Neural crest cell (in vitro differentiated cells): ENCODE measurements around the gene MTMR10. TPM values are rescaled to one million over a fixed set of nuclear protein-coding genes. Genes with fewer than 3 reads are reported as not detected.

Experiments
- DNase-seq: peaks from one replicate; pipeline ENCODE4 v3.0.0; 2021; ENCODE audit warnings: low read depth, mixed read lengths, low spot score
- H3K27ac Mint-ChIP-seq: one replicate; pipeline ENCODE4 v1.8.0; 2021; ENCODE audit warnings: mild to moderate bottlenecking, mixed read lengths; ENCODE audit not compliant: unreplicated experiment
- H3K27me3 Mint-ChIP-seq: 2 replicates; pipeline ENCODE4 v1.8.0; 2021; ENCODE audit warnings: low read depth, mild to moderate bottlenecking, mixed read lengths
- H3K36me3 Mint-ChIP-seq: 2 replicates; pipeline ENCODE4 v1.8.0; 2021; ENCODE audit warnings: low read depth, mild to moderate bottlenecking, mixed read lengths
- H3K4me1 Mint-ChIP-seq: 2 replicates; pipeline ENCODE4 v1.8.0; 2021; ENCODE audit warnings: mixed read lengths
- H3K4me3 Mint-ChIP-seq: one replicate; pipeline ENCODE4 v1.8.0; 2021; ENCODE audit warnings: mild to moderate bottlenecking, mixed read lengths
- H3K9me3 Mint-ChIP-seq: 2 replicates; pipeline ENCODE4 v1.8.0; 2021; ENCODE audit warnings: mixed read lengths
- total RNA-seq: library from RNA; stranded (reverse); gene quantifications from 2 replicates; pipeline ENCODE4 v1.2.1, GENCODE V29; 2021
- TF ChIP-seq, protein P1 (sequence below): fragments of 200-600 bp; sonication (generic); conservative IDR thresholded peaks from 2 replicates; pipeline ENCODE4 v1.5.0; 2021; ENCODE audit warnings: antibody characterized with exemption, mild to moderate bottlenecking

Gene MTMR10
- total RNA-seq, 1 donor from 2014 or later: 18.6 TPM

DNA sequence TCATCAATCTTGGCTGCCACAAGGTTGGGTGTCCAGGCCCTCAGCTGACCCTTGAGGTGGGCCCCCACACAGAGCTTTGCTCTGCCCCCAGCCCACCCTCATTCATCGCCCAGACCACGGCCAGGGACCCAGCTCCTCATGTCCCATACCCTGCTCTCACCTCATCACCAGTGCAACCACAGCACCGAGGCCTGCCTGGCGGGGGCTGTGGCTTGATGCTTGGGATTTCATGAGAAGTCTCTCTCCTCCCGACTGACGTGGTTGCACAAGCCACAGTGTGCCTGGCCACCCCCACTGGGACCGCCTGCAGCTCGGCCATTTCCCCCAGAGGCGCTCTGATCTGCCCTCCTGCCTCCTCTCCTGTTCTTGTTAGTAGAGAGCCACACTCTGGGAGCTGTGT is 45.4 kb upstream of the MTMR10 start:
- no peaks in the 10 kb centered on the region for H3K27me3 Mint-ChIP-seq
- no peaks in the 10 kb centered on the region for H3K9me3 Mint-ChIP-seq
- TF ChIP-seq, protein P1, sequence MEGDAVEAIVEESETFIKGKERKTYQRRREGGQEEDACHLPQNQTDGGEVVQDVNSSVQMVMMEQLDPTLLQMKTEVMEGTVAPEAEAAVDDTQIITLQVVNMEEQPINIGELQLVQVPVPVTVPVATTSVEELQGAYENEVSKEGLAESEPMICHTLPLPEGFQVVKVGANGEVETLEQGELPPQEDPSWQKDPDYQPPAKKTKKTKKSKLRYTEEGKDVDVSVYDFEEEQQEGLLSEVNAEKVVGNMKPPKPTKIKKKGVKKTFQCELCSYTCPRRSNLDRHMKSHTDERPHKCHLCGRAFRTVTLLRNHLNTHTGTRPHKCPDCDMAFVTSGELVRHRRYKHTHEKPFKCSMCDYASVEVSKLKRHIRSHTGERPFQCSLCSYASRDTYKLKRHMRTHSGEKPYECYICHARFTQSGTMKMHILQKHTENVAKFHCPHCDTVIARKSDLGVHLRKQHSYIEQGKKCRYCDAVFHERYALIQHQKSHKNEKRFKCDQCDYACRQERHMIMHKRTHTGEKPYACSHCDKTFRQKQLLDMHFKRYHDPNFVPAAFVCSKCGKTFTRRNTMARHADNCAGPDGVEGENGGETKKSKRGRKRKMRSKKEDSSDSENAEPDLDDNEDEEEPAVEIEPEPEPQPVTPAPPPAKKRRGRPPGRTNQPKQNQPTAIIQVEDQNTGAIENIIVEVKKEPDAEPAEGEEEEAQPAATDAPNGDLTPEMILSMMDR: no peak
- no peak overlapping the region for H3K4me3 Mint-ChIP-seq
- no peaks in the 10 kb centered on the region for H3K36me3 Mint-ChIP-seq
- H3K27ac Mint-ChIP-seq: no peak overlapping the region
- H3K4me1 Mint-ChIP-seq: no peaks in the 10 kb centered on the region
- DNase-seq: no peak

- H3K27ac Mint-ChIP-seq: no peak overlapping the region
- H3K27me3 Mint-ChIP-seq: no peaks in the 10 kb centered on the region
Measured at GRCh38 chr15:31035610-31036009, 44.2 kb upstream of the MTMR10 start.

GRCh38 chr15:31034152-31034551 is 42.7 kb upstream of the MTMR10 start:
- no peaks in the 10 kb centered on the region for H3K4me1 Mint-ChIP-seq
- TF ChIP-seq, protein P1: no peak
- DNase-seq: no peak
- H3K27ac Mint-ChIP-seq: no peak overlapping the region
- H3K36me3 Mint-ChIP-seq: no peaks in the 10 kb centered on the region
- no peak overlapping the region for H3K4me3 Mint-ChIP-seq
- peaks cover 3% of the 10 kb centered on the region for H3K9me3 Mint-ChIP-seq
- H3K27me3 Mint-ChIP-seq: no peaks in the 10 kb centered on the region

More at GRCh38 chr15:31035610-31036009, 44.2 kb upstream of the MTMR10 start:
- H3K36me3 Mint-ChIP-seq: no peaks in the 10 kb centered on the region
- TF ChIP-seq, protein P1: no peak
- no peak for DNase-seq
- no peaks in the 10 kb centered on the region for H3K4me1 Mint-ChIP-seq
- peaks cover 3% of the 10 kb centered on the region for H3K9me3 Mint-ChIP-seq
- H3K4me3 Mint-ChIP-seq: no peak overlapping the region

DNA sequence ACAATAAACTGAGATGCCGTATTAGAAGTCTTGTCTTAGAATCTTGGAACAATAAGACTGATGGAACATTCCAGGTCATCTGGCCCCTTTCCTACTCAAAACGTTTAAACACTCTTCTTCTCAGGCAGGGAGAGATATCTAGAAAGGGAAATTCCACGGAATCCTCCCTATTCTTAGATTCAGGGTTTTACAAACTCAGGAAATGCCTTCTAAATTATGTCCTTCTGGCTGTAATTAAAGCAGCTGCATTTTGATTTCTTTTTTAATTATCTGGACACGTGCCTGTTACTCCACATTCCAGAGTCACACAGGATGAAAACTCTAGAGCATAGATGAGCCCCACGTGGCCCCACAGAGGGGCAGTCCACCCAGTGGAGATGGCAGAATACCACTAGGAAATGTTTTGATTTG is 41.5 kb upstream of the MTMR10 start:
- Mint-ChIP-seq H3K27ac (no peak overlapping the region), H3K36me3 (no peaks in the 10 kb centered on the region), H3K27me3 (no peaks in the 10 kb centered on the region), H3K4me1 (no peaks in the 10 kb centered on the region), H3K9me3 (peaks cover 3% of the 10 kb centered on the region), H3K4me3 (no peak overlapping the region)
- TF ChIP-seq, protein P1: no peak
- no peak for DNase-seq

- TF ChIP-seq, protein P1: no peak
- H3K4me3 Mint-ChIP-seq: no peak overlapping the region
- H3K4me1 Mint-ChIP-seq: no peaks in the 10 kb centered on the region
- no peak overlapping the region for H3K27ac Mint-ChIP-seq
- H3K9me3 Mint-ChIP-seq: peaks cover 3% of the 10 kb centered on the region
- H3K27me3 Mint-ChIP-seq: no peaks in the 10 kb centered on the region
- no peaks in the 10 kb centered on the region for H3K36me3 Mint-ChIP-seq
- DNase-seq: no peak
Measured at GRCh38 chr15:31031471-31032067, 40.1 kb upstream of the MTMR10 start.
